Thoracic aorta (tissue), 2 donors: ENCODE data around the gene HOXB1. TPM values are rescaled to one million over a fixed set of nuclear protein-coding genes. Genes with fewer than 3 reads are reported as not detected.

ENCODE experiments used
- ATAC-seq: fragments of 150-250 bp; one replicate; pipeline ENCODE4 v1.8.0; 2017; ENCODE audit warnings: low read depth; ENCODE audit not compliant: insufficient number of reproducible peaks, low FRiP score
- DNase-seq: peaks from one replicate; pipeline ENCODE4 v3.0.0-alpha.2; 2020; ENCODE audit warnings: low spot score
- H3K27ac ChIP-seq, 2 donors: fragments of 200-600 bp; sonication (generic); 1 replicate in 1 of 2; 2 replicates in 1 of 2; pipeline ENCODE4 v1.5.1; 2016; ENCODE audit warnings: mild to moderate bottlenecking in 2 of 2, moderate library complexity in 2 of 2
- H3K27me3 ChIP-seq: fragments of 200-600 bp; sonication (generic); replicated peaks from 2 replicates; pipeline ENCODE4 v1.6.0; 2016; ENCODE audit warnings: mild to moderate bottlenecking; ENCODE audit not compliant: insufficient read depth
- H3K36me3 ChIP-seq: fragments of 200-600 bp; sonication (generic); one replicate; pipeline ENCODE4 v1.5.1; 2016
- H3K4me1 ChIP-seq, 2 donors: fragments of 200-600 bp; sonication (generic); 1 replicate in 1 of 2; 2 replicates in 1 of 2; pipeline versions ENCODE4 v1.5.1 to v1.6.0; 2016; ENCODE audit warnings: low read depth in 2 of 2, mild to moderate bottlenecking in 1 of 2; ENCODE audit not compliant: control insufficient read depth in 1 of 2
- H3K4me3 ChIP-seq: fragments of 200-600 bp; sonication (generic); 2 replicates; pipeline ENCODE4 v1.5.1; 2016; ENCODE audit warnings: mild to moderate bottlenecking
- H3K9me3 ChIP-seq: fragments of 200-600 bp; sonication (generic); 2 replicates; pipeline ENCODE4 v1.5.1; 2016
- total RNA-seq, 2 donors: library from RNA; depleted of rRNA; stranded (reverse); fragments of >200 nt; gene quantifications; one replicate each; pipeline versions ENCODE4 v1.1.0 to v1.2.3, GENCODE V29; 2016
- TF ChIP-seq, protein P1 (sequence below): fragments of 200-600 bp; sonication (generic); IDR thresholded peaks from one replicate; pipeline ENCODE4 v1.5.1; 2019; ENCODE audit warnings: antibody characterized with exemption

Gene HOXB1
- total RNA-seq, 2 donors from 2014 or later = not detected

DNA sequence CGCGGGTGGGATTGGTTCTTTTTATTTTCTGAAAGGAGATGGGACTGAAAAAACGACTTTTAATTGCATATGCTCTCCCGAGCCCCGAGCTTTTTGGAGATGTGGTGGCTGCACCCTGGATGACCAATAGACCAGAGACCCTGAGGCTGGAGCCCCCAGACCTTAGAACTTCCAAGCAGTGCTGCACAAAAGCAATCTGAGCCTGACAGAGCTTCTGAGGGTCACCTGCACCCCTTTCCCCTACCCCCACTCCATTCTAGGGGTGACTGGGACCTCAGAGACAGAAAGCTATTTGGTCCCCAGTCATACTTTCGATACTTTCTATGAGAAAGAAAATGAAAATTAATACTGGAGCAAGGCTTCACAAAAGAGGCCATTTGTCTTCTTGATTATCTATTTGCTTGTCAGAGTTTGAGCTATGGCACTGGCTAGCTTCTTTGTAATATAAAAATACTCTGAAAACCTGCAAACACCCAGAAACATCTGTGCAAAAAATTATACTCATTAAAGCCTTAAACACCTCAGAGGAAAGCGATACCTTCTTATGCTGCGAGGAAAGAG lies 43.8 kb upstream of the HOXB1 start:
- H3K4me1 ChIP-seq = peaks cover 39 to 74% of the 10 kb centered on the region in 2 donors
- peak overlapping the region; percentile 72 for H3K4me3 ChIP-seq

DNA sequence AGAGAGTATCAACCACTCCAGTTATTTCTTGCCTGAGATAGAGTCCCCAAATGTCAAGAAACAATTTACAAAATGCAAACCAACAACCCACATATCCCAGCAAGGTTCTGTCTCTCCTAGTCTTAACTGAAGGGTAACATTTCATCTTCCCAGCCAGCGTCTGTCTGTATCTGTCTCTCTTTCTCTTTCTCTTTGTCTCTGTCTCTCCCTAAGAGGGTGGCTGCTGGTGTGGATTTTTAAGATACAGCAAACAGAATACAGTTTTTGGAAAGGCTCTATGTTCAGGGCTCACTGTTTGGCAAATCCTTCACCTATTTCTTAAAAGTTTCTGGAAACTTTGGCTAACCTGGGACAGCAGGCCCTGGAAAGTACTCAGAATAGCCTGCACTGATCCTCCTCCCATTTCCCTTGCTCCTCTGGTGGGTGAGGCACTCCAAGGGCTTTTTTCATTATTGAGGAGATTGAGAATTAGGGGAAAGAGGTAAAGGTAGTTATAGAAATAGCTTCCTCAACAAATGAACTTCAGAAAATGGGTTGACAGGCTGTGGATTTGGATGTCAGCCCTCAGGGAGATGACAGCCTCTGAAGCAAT lies 41.1 kb upstream of the HOXB1 start:
- peak overlapping the region; percentile 64 for H3K4me3 ChIP-seq
- no peaks in the 10 kb centered on the region for H3K27me3 ChIP-seq
- H3K27ac ChIP-seq = peak overlapping the region; percentile 84 to 97

More for the DNA sequence above, 43.8 kb upstream of the HOXB1 start:
- no peaks in the 10 kb centered on the region for H3K9me3 ChIP-seq
- no peaks in the 10 kb centered on the region for H3K36me3 ChIP-seq
- H3K27me3 ChIP-seq = no peaks in the 10 kb centered on the region
- H3K27ac ChIP-seq = peak overlapping the region; percentile 84 to 97
- TF ChIP-seq, protein P1, sequence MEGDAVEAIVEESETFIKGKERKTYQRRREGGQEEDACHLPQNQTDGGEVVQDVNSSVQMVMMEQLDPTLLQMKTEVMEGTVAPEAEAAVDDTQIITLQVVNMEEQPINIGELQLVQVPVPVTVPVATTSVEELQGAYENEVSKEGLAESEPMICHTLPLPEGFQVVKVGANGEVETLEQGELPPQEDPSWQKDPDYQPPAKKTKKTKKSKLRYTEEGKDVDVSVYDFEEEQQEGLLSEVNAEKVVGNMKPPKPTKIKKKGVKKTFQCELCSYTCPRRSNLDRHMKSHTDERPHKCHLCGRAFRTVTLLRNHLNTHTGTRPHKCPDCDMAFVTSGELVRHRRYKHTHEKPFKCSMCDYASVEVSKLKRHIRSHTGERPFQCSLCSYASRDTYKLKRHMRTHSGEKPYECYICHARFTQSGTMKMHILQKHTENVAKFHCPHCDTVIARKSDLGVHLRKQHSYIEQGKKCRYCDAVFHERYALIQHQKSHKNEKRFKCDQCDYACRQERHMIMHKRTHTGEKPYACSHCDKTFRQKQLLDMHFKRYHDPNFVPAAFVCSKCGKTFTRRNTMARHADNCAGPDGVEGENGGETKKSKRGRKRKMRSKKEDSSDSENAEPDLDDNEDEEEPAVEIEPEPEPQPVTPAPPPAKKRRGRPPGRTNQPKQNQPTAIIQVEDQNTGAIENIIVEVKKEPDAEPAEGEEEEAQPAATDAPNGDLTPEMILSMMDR = no peak
- ATAC-seq = no peak
- no peak for DNase-seq

DNA sequence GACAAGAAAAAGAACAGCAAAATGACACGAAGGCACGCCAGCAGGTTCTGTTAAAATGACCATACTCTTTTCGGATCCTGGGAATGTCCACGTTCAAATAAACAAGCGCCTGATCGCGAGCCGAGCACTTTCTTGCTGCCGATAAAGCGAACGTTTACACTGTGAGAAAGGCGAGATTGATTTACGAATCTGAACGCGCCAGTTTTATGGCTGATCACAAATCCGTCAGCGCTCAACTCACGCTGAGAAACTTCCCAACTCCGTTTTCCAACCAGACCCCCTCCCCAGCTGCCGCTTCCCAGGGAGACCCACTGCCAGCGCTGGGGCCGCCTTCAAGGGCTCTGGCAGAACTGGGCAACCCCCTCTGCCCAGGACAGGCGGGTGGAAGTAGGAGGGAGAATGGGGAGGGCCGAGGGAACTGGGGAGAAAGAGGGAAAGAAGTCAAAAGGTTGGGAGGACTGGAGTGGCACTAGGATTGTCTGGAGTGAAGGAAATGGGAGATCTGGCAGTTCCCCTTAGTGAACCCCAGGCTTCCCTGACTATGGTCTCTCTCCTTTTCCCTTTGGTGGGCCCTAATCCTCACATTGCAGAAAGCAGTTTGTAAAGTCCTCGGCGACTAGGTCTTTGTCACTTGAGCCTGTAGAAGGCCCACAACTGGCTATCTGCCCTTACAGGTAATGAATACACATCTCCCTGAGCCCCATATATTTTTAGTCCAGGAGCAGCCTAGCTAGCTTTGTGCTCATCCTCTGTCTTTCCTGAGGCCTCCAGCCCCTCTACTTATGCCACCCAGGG lies 40.4 kb upstream of the HOXB1 start:
- DNase-seq (no peak), ATAC-seq (no peak)
- Histone ChIP-seq H3K27me3 (no peaks in the 10 kb centered on the region), H3K27ac (peak overlapping the region; percentile 84 to 97), H3K36me3 (no peaks in the 10 kb centered on the region), H3K4me1 (peaks cover 44 to 96% of the 10 kb centered on the region in 2 donors), H3K9me3 (no peaks in the 10 kb centered on the region), H3K4me3 (peak overlapping the region; percentile 64)
- TF ChIP-seq, protein P1 = no peak

More for the DNA sequence above, 41.1 kb upstream of the HOXB1 start:
- no peaks in the 10 kb centered on the region for H3K36me3 ChIP-seq
- H3K4me1 ChIP-seq = peaks cover 47 to 93% of the 10 kb centered on the region in 2 donors
- DNase-seq (no peak), ATAC-seq (no peak)
- TF ChIP-seq, protein P1 = no peak
- H3K9me3 ChIP-seq = no peaks in the 10 kb centered on the region

DNA sequence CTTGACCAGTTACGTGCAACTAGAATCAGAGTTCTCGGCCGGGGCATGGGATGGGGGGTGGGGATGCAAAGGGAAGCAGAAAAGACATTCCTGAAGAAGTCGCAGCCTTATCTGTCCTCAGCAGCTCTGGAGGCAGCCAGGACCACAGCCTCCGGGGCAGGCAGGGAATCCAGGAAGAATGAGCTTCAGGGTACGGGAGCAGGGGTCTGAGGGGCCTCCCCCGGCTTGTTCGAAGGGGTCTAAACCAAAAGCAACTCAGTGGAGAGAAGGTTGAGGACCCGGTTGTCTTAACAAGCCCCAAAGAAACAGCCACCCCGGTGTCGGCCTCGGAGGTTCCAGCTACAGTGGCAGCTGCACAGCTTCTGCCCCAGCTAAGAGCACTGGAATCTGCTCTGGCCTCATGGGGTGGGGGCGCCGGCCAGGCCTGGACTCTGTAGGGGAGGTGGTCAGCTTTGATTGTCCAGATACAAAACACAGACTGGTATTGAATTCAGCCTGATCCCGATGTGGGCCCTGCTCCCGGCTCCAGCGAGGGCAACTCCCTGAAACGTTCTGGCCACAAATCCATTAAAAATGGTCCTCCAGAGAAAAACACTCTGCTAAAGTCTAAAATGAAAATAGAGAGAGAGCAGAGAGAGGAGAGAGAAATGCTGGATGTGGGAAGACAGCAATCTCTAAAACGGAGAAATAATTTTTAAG lies 39.7 kb upstream of the HOXB1 start:
- Histone ChIP-seq H3K27me3 (no peaks in the 10 kb centered on the region), H3K9me3 (no peaks in the 10 kb centered on the region), H3K36me3 (no peaks in the 10 kb centered on the region), H3K4me3 (peak overlapping the region; percentile 64), H3K4me1 (peaks cover 40 to 97% of the 10 kb centered on the region in 2 donors), H3K27ac (peak overlapping the region; percentile 84 to 97)
- ATAC-seq (no peak), DNase-seq (no peak)
- TF ChIP-seq, protein P1 = no peak
